Heart left ventricle (tissue), 16 donors: ENCODE results near the gene USP8. TPM values are rescaled to one million over a fixed set of nuclear protein-coding genes. Genes with fewer than 3 reads are reported as not detected.
"Not testable (repeated sequence)": the region's sequence is repeated elsewhere in the genome, so short reads cannot be mapped to it uniquely, and the experiment has no call there.

Experiments
- ATAC-seq, 4 donors: fragments of 200-7000 bp; cut with Tn5 transposase; one replicate each; pipeline ENCODE4 v1.9.1; 2020 to 2022; ENCODE audit warnings: moderate library complexity in 4 of 4, mild to moderate bottlenecking in 3 of 4, moderate number of reproducible peaks in 1 of 4
- DNase-seq, 5 donors: peaks; one replicate each; pipeline ENCODE4 v3.0.0-alpha.2; 2020
- H3K27ac ChIP-seq, 12 donors: fragments of 200-600 bp; sonication (generic) in 4 of 12; one replicate each; pipeline versions ENCODE4 v1.5.0 to v1.8.0; 2016 to 2022; ENCODE audit warnings: mild to moderate bottlenecking in 2 of 12
- H3K27me3 ChIP-seq, 9 donors: fragments of 200-600 bp; sonication (generic) in 2 of 9; one replicate each; pipeline versions ENCODE4 v1.5.1 to v1.8.0; 2016 to 2022; ENCODE audit warnings: mild to moderate bottlenecking in 3 of 9
- H3K36me3 ChIP-seq, 9 donors: fragments of 200-600 bp; sonication (generic) in 2 of 9; one replicate each; pipeline versions ENCODE4 v1.5.0 to v1.8.0; 2018 to 2022; ENCODE audit warnings: mild to moderate bottlenecking in 2 of 9
- H3K4me1 ChIP-seq, 12 donors: fragments of 200-600 bp; sonication (generic) in 4 of 12; one replicate each; pipeline versions ENCODE4 v1.5.0 to v1.8.0; 2016 to 2022; ENCODE audit warnings: mild to moderate bottlenecking in 3 of 12
- H3K4me3 ChIP-seq, 12 donors: fragments of 200-600 bp; sonication (generic) in 4 of 12; one replicate each; pipeline versions ENCODE4 v1.5.0 to v1.8.0; 2017 to 2022; ENCODE audit warnings: mild to moderate bottlenecking in 9 of 12, moderate library complexity in 4 of 12
- H3K9me3 ChIP-seq, 12 donors: fragments of 200-600 bp; sonication (generic) in 4 of 12; one replicate each; pipeline versions ENCODE4 v1.5.0 to v1.8.0; 2016 to 2022; ENCODE audit warnings: mild to moderate bottlenecking in 1 of 12
- POLR2A ChIP-seq, 2 donors: fragments of 450-650 bp; IDR thresholded peaks; one replicate each; pipeline ENCODE4 v1.6.1; 2017; ENCODE audit warnings: antibody characterized with exemption in 2 of 2, mild to moderate bottlenecking in 2 of 2, moderate library complexity in 2 of 2
- WGBS, 4 donors: extraction: QIAGEN DNeasy Blood & Tissue Kit in 2 of 4; methylation state at CpG; one replicate each; pipeline versions ENCODE4 v1.1.5 to v1.1.7; 2013 to 2018; 5-methylcytosine and 5-hydroxymethylcytosine counted together
- intact Hi-C, 10 donors: fragments of 100-400 bp; cut with DNase I; formaldehyde crosslinking; loops; one replicate each; pipeline versions ENCODE4 v1.11.1 to v1.14.2; 2022
- long read RNA-seq, 3 donors: library from polyadenylated mRNA; unstranded; transcript quantifications; one replicate each; pipeline ENCODE4 v2.0.0, GENCODE V29; 2020 to 2021
- polyA plus RNA-seq, 2 donors: library from polyadenylated mRNA; stranded (reverse); fragments of 200-250 nt; gene quantifications; one replicate each; pipeline ENCODE4 v1.2.3, GENCODE V29; 2013
- total RNA-seq, 9 donors: library from RNA; depleted of rRNA in 2 of 9; stranded (reverse); fragments of >200 nt in 2 of 9; fragmentation: NEBNext Ultra II Directional in 3 of 9; extraction: Animal tissue kit (Norgen Biotek cat#: 25700) in 3 of 9; gene quantifications; one replicate each; pipeline versions ENCODE4 v1.1.0 to v1.2.4, GENCODE V29; 2016 to 2023
- TF ChIP-seq, protein P1 (sequence below), 12 donors: fragments of 200-600 bp; sonication (generic) in 4 of 12; IDR thresholded peaks; one replicate each; pipeline versions ENCODE4 v1.5.0 to v1.8.0; 2018 to 2022; ENCODE audit warnings: antibody characterized with exemption in 12 of 12, mild to moderate bottlenecking in 5 of 12
- donor health status: ischemic (EF 13 %, LVEDD 7.1; RV severe dilation, severe dysfunction).
- donor health status: healthy with polysubstance abuse.
- donor health status: DM: no; HTN: yes; CAD: no.
- donor health status: DM: no; HTN: no; CAD: no.
- donor health status: ischemic (EF 25% LVEDD 6.9; RV normal size, moderate dysfunction).
- donor health status: ischemic (EF 25% LVEDD 5.7; RV mildly dilated, moderate dysfunction).
- donor health status: healthy.
- donor health status: DM: yes; HTN: yes; CAD: no.
- donor health status: ischemic (EF 35%, LVEDD 5.7; RV mildly dilated, moderate dysfunction).
- donor health status: nonischemic (EF 11% LVEDD 7.7; RV severe dilation, severe dysfunction).
- donor health status: DM: yes; HTN: yes; CAD: no.
- donor health status: PGD.
- donor health status: ischemic (EF 29% LVEDD 5.4; RV normal size, mild dysfunction).
- donor health status: nonischemic (EF 23%, LVEDD 6.1; RV moderate dilation, normal function).

The USP8 gene
- total RNA-seq: 10 to 100 TPM; 28.0 to 53.3 (median 42.1) TPM
- polyA plus RNA-seq: 10 to 100 TPM; 12.6 to 34.9 TPM
- long read RNA-seq, donor 1, full-length matches to known transcripts: 11 of 48 reads
- long read RNA-seq, donor 1, partial matches to known transcripts: 21 of 48 reads
- long read RNA-seq, donor 1, other reads (novel, unspliced or antisense): 16 of 48 reads
- long read RNA-seq, donor 2, full-length matches to known transcripts: 7 of 150 reads
- long read RNA-seq, donor 2, partial matches to known transcripts: 116 of 150 reads
- long read RNA-seq, donor 2, other reads (novel, unspliced or antisense): 27 of 150 reads
- long read RNA-seq, donor 3, full-length matches to known transcripts: 5 of 35 reads
- long read RNA-seq, donor 3, partial matches to known transcripts: 15 of 35 reads
- long read RNA-seq, donor 3, other reads (novel, unspliced or antisense): 15 of 35 reads

DNA sequence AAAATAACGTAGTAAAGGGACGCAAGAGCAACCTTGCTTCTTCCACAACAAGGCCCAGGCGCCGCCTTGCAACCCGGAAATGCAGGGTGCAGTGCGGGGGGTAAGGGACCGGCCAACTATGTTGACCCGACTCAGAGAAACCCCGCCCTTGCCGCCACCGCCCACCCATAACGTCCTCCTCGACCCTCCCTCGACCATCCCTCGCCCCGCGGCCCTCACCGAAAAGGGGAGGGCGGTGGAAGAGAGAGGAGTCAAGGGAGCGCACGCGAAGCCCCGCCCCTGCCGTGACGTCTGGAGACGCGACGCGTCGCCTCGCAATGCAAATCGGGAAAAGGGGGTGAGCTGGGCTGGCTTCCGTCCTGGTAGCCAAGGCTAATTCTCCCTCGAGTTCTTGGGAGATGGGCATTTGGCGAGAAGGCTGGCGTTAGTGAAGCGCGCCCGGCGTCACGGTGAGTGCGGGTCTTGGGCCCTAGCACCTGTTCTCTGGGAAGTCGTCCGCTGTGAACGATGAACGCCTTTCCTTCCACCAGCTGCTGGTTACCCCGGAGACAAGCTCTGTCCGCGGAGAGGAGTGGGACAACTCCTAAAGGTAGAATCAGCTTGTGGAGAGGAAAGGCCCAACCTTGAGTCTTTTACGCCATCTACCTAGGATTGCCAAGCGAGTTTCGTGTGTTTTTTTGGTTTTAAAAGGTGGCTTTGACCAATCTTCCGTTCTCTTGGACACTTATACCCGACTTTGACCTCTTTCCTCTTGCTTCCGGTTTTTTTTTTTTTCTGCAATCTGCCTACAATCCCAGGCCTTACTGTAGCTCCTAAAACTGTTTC, at the start of gene USP8:
Gene USP8 (plus strand): TSS at position 340 of the 825 bp plus-strand sequence. CDS start 14,669 bp downstream, outside the sequence.
- Histone ChIP-seq H3K4me3 (peak within 1 kb of the TSS; percentile 61 to 95 (median 86)), H3K4me1 (peaks cover 6 to 34% (median 15%) of the 10 kb centered on the region in 12 donors), H3K27ac (peak within 1 kb of the TSS; percentile 72 to 94 (median 88)), H3K9me3 (no peaks in the 10 kb centered on the region), H3K27me3 (no peaks in the 10 kb centered on the region), H3K36me3 (peaks cover 0 to 11% (median 0%) of the 10 kb centered on the region in 9 donors)
- DNase-seq (peak; percentile 96 to 98 (median 98)), ATAC-seq (peak; percentile 99)
- intact Hi-C loops: loop anchor here in 5 of 10 donors (1.0 to 5.0 kb wide), 4 partner anchors 67 to 71 kb away; partner anchors contain the start of gene GABPB1 (in 4 of the 5)
- 0 to 1% (median 0%) methylated on average over 49 to 55 of the region's 55 CpGs for WGBS, 4 donors
- TF ChIP-seq, protein P1, sequence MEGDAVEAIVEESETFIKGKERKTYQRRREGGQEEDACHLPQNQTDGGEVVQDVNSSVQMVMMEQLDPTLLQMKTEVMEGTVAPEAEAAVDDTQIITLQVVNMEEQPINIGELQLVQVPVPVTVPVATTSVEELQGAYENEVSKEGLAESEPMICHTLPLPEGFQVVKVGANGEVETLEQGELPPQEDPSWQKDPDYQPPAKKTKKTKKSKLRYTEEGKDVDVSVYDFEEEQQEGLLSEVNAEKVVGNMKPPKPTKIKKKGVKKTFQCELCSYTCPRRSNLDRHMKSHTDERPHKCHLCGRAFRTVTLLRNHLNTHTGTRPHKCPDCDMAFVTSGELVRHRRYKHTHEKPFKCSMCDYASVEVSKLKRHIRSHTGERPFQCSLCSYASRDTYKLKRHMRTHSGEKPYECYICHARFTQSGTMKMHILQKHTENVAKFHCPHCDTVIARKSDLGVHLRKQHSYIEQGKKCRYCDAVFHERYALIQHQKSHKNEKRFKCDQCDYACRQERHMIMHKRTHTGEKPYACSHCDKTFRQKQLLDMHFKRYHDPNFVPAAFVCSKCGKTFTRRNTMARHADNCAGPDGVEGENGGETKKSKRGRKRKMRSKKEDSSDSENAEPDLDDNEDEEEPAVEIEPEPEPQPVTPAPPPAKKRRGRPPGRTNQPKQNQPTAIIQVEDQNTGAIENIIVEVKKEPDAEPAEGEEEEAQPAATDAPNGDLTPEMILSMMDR (IDR thresholded peaks at IDR 0.05): no peak
- peak in 1 of 2 donors; percentile 83 for TF ChIP-seq POLR2A (IDR thresholded peaks at IDR 0.05)

DNA sequence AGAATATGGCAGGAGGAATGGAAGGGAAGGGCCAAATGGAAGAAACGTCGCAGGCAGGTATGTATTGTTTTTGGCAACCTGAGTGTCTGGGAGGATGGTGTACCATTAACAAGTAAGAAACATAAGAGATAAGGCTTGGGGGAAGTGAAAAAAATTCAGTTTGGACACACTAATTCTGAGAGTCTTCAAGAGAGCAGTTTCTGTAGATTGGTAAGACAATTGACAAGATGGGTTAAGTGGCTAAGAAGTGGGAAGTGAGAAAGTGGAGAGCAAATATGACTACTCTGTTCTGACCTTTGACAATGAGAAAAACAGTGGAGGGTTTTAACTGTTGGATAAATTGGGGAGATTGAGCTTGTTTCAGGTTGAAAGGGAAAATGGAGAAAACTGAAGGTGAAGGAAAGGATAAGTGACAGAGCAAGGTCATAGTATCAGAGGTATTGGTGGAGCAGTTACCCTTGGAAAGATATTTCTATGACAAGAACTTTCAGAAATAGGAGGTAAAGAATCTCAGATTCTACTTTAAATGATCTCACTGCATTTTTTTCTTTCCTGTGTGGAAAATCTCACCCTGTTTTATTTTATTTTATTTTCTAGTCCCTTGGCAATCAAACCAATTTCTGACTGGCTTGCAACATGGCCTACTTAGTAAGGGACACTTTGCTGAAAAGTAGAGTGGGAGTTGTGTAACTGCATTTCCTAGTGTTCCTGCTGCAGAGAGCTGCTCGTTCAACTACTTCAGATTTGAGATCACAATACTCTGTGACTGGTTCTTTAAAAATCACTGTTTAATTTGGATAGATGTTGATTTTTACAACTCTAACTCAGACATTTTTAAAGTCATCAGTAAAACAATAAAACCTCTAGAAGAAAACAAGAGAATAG, 46.1 kb upstream of the USP8 start:
- WGBS, 4 donors: 67 to 72% (median 68%) methylated on average over 3 of the region's 3 CpGs
- Histone ChIP-seq H3K4me3 (no peak overlapping the region), H3K27me3 (no peaks in the 10 kb centered on the region), H3K9me3 (no peaks in the 10 kb centered on the region), H3K4me1 (no peaks in the 10 kb centered on the region), H3K36me3 (no peaks in the 10 kb centered on the region), H3K27ac (no peak overlapping the region)
- intact Hi-C loops: no loop called here
- DNase-seq (no peak), ATAC-seq (no peak)
- TF ChIP-seq POLR2A (IDR thresholded peaks at IDR 0.05): no peak
- TF ChIP-seq, protein P1 (IDR thresholded peaks at IDR 0.05): no peak

DNA sequence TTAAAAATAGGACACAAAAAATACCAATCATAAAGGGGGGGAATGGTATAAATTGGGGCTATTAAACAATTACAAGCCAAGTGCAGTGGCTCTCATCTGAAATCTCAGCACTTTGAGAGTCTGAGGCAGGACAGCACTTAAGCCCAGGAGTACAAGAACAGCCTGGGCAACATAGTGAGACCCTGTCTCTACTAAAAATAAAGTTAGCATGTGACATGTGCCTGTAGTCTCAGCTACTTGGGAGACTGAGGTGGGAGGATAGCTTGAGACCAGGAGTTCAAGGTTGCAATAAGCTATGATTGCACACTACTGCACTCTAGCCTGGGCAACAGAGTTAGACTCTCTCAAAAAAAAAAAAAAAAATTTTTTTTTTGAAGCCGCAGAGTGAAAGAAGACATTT, 45.4 kb upstream of the USP8 start:
- Histone ChIP-seq H3K36me3 (no peaks in the 10 kb centered on the region), H3K9me3 (no peaks in the 10 kb centered on the region), H3K27ac (no peak overlapping the region), H3K4me1 (no peaks in the 10 kb centered on the region), H3K4me3 (no peak overlapping the region), H3K27me3 (no peaks in the 10 kb centered on the region)
- DNase-seq (no peak), ATAC-seq (no peak)
- TF ChIP-seq, protein P1 (IDR thresholded peaks at IDR 0.05): no peak
- TF ChIP-seq POLR2A (IDR thresholded peaks at IDR 0.05): no peak
- WGBS, 4 donors: 92 to 98% (median 96%) methylated on average over 1 of the region's 1 CpG
- intact Hi-C loops: no loop called here

DNA sequence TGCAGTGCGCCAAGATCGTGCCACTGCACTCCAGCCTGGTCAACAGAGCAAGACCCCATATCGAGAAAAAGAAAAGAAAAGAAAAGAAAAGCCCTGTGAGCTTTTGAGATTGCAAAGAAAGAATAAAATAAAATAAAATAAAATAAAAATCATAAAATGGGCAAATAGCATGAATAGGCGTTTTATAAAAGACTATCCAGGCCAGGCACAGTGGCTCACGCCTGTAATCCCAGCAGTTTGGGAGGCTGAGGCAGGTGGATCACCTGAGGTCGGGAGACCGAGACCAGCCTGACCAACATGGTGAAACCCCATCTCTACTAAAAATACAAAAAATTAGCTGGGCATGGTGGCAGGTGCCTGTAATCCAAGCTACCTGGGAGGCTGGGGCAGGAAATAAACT, 44.8 kb upstream of the USP8 start:
- 91 to 96% (median 95%) methylated on average over 7 of the region's 7 CpGs for WGBS, 4 donors
- intact Hi-C loops: not testable (repeated sequence)

More for the DNA sequence above, 44.8 kb upstream of the USP8 start:
- H3K4me3 ChIP-seq, DNase-seq, ATAC-seq, H3K4me1 ChIP-seq, H3K27me3 ChIP-seq, H3K36me3 ChIP-seq, H3K27ac ChIP-seq, H3K9me3 ChIP-seq: not testable (repeated sequence)
